NT2/D1 (cell line): Measurements from ENCODE around the gene NCF4.

Source experiments
- DNase-seq: peaks from one replicate; pipeline ENCODE4 v3.0.0-alpha.2; 2011; ENCODE audit warnings: low read depth, low spot score
- H3K27me3 ChIP-seq: 2 replicates; pipeline ENCODE4 v1.6.0; 2011; ENCODE audit warnings: mild to moderate bottlenecking; ENCODE audit not compliant: insufficient read length, insufficient read depth
- H3K36me3 ChIP-seq: 2 replicates; pipeline ENCODE4 v1.6.1; 2011; ENCODE audit warnings: mild to moderate bottlenecking, low read length, mixed read lengths; ENCODE audit not compliant: insufficient read depth, insufficient read length
- H3K4me1 ChIP-seq: 2 replicates; pipeline ENCODE4 v1.5.1; 2011; ENCODE audit not compliant: insufficient read depth, insufficient read length
- H3K4me3 ChIP-seq: 2 replicates; pipeline ENCODE4 v1.5.1; 2011; ENCODE audit warnings: low read depth; ENCODE audit not compliant: insufficient read length
- H3K9ac ChIP-seq: 2 replicates; pipeline ENCODE4 v1.6.0; 2011; ENCODE audit warnings: low read depth; ENCODE audit not compliant: insufficient read length
- H3K9me3 ChIP-seq: 2 replicates; pipeline ENCODE4 v1.5.1; 2011; ENCODE audit warnings: mild to moderate bottlenecking, low read length; ENCODE audit not compliant: insufficient read depth
- SUZ12 ChIP-seq: IDR thresholded peaks from 2 replicates; pipeline ENCODE4 v1.6.1; 2011; ENCODE audit not compliant: insufficient read length, insufficient read depth; ENCODE audit errors: extremely low read depth
- YY1 ChIP-seq: IDR thresholded peaks from 2 replicates; pipeline ENCODE4 v1.6.1; 2011; ENCODE audit not compliant: insufficient read length, insufficient read depth
- ZNF274 ChIP-seq: IDR thresholded peaks from 2 replicates; pipeline ENCODE4 v1.6.1; 2011; ENCODE audit warnings: mild to moderate bottlenecking, low read depth, low read length

NCF4 gene

DNA sequence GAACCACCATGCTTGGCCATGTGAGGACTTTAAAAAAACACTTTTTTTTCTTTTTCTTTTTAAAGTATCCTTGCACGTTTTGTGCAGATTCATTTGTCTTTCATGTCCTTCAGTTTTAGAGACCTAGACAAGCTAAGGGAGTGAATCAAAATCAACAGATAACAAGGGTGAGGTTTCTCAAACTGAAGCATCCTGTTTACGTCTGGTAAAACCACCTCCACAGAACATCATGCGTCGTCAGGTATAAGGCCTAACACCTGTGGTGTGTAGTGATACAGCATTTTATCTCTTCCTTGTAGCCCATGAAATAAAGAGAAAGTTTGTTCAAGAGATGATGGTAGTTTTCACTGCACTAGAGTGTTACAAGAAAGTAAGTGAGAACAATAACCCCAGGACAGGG is 26.4 kb downstream of the NCF4 start:
- DNase-seq: no peak
- TF ChIP-seq SUZ12 (no peak), YY1 (no peak), ZNF274 (no peak)
- no peaks in the 10 kb centered on the region for H3K27me3 ChIP-seq
- no peaks in the 10 kb centered on the region for H3K4me1 ChIP-seq
- no peaks in the 10 kb centered on the region for H3K9me3 ChIP-seq
- H3K36me3 ChIP-seq: no peaks in the 10 kb centered on the region
- no peak overlapping the region for H3K9ac ChIP-seq
- no peak overlapping the region for H3K4me3 ChIP-seq

DNA sequence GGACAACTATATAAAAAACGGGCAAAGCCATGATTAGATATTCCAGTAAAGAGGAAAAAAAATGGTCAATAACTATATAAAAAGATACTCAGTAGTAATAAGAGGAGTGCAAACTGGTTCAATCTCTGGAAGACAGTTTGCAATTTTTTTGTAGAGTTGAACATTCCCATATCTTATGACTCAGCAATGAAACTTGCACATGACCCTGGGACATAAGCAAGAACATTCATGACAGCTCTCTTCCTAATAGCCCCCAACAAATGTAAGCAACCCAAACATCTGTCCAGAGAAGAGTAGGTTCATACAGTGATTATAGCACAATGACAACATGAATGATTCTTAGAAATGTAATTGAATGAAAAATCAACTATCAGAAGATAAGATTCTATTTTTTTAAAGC is 30.8 kb downstream of the NCF4 start:
- no peak for DNase-seq
- Histone ChIP-seq H3K27me3 (no peaks in the 10 kb centered on the region), H3K4me3 (no peak overlapping the region), H3K36me3 (no peaks in the 10 kb centered on the region), H3K9me3 (peaks cover 8% of the 10 kb centered on the region; the same call in 1 of the 2 replicates), H3K4me1 (no peaks in the 10 kb centered on the region), H3K9ac (no peak overlapping the region)
- TF ChIP-seq SUZ12: no peak
- TF ChIP-seq YY1: no peak

DNA sequence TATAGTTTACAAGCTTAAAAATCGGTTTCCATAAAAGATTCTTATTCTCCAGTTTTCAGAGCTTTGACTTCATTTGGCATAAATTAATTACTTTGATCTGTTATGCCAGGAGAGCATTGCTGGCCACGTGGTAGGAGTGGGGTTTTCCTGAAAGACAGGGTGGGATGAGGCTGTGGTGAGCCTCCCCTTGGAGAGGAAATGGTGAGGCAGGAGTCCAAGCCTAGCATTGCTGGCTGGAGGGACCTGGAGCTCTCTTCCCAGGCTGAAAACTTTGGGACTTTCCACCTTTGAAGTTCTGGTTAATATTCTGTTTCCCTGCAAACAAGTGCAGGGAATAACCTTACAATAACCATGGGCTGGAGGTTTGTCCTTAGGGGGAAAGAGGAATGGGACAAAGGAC is 31.5 kb downstream of the NCF4 start:
- no peaks in the 10 kb centered on the region for H3K27me3 ChIP-seq
- TF ChIP-seq ZNF274: no peak
- no peak for TF ChIP-seq SUZ12
- no peak for TF ChIP-seq YY1
- no peak overlapping the region for H3K9ac ChIP-seq
- DNase-seq: no peak
- H3K4me3 ChIP-seq: no peak overlapping the region
- H3K9me3 ChIP-seq: peaks cover 8% of the 10 kb centered on the region; the same call in 1 of the 2 replicates
- H3K4me1 ChIP-seq: no peaks in the 10 kb centered on the region
- no peaks in the 10 kb centered on the region for H3K36me3 ChIP-seq

DNA sequence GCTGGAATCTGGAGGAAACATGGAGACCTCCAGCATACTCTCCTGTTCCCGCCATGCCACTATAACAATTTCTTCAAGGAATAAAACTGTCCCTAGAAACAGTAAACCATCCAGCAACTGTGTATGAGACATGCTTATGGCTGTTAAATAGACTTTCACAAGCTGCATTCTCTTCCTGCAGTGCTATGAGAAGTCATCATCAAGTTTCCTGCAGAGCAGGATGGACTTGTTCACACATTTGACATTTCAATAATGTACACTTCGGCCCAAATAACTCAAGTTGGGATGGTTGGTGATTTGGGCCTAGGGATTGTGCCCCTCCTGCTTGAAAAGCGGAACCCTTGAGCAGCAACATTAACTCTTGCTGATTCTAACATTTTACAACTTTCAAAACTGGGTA is 32.5 kb downstream of the NCF4 start:
- no peaks in the 10 kb centered on the region for H3K4me1 ChIP-seq
- H3K9me3 ChIP-seq: peaks cover 8% of the 10 kb centered on the region; the same call in 1 of the 2 replicates
- H3K9ac ChIP-seq: no peak overlapping the region
- H3K36me3 ChIP-seq: no peaks in the 10 kb centered on the region
- TF ChIP-seq SUZ12 (no peak), ZNF274 (no peak), YY1 (no peak)
- no peaks in the 10 kb centered on the region for H3K27me3 ChIP-seq
- no peak overlapping the region for H3K4me3 ChIP-seq
- no peak for DNase-seq

DNA sequence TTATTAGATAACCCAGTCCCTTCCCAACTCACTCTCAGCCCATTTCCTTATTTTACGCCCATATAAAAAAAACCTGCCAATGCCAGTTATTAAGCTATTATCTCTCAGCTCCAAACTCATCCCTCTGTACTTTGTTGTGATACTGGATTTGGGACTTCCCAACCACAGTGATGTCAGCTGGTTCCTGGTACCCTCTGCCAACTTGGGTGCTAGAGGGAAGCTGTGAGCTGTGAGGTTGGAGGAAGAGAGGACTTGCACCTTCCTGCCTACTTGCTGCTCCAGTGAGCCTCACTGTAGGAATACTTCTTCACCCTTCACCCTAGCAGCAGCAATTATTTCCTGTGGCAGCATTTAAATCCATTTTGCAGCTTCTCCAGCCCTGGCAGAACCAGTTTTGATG is 33.5 kb downstream of the NCF4 start:
- Histone ChIP-seq H3K4me1 (no peaks in the 10 kb centered on the region), H3K9ac (no peak overlapping the region), H3K9me3 (peaks cover 15% of the 10 kb centered on the region; the same call in 1 of the 2 replicates), H3K4me3 (no peak overlapping the region), H3K36me3 (no peaks in the 10 kb centered on the region), H3K27me3 (peaks cover 7% of the 10 kb centered on the region)
- no peak for TF ChIP-seq SUZ12
- TF ChIP-seq YY1: no peak
- TF ChIP-seq ZNF274: no peak
- no peak for DNase-seq

DNA sequence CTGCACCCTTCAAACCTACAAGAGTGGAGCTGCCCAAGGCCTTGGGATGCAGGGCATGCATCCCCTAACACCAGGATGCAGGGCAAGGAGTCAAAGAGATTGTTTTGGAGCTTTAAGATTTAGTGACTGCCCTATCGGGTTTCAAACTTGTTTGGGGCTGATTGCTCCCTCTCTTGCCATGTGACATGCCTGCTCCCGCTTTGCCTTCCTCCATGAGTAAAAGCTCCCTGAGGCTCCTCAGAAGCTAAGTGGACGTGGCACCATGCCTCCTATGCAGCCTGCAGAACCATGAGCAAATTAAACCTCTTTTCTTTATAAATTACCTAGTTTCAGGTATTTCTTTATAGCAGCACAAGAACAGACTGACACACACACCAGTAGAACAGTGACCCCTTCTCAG is 36.8 kb downstream of the NCF4 start:
- H3K9ac ChIP-seq: no peak overlapping the region
- peaks cover 8% of the 10 kb centered on the region for H3K27me3 ChIP-seq

DNA sequence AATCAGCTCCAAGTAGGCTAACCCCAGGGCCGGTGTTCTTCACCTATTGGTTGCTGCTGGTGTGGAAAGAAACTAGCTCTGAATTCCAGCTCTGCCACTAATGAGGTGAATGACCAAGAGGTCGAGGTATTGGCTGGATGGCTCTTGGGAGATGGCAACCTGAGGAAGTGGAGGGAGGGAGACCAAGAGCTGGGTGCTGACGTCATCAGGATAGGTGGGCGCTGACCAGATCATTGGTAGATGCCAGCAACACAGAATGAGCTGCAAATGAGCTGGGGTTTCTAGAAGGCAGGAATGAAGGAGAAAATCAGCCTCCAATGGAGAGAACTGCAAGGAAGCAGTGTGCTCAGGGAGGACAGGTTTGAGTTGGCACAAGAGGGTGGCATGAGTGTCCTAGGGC is 37.9 kb downstream of the NCF4 start:
- Histone ChIP-seq H3K36me3 (no peaks in the 10 kb centered on the region), H3K4me1 (peaks cover 10% of the 10 kb centered on the region), H3K9me3 (peaks cover 20% of the 10 kb centered on the region; the same call in 1 of the 2 replicates), H3K27me3 (peaks cover 8% of the 10 kb centered on the region), H3K9ac (no peak overlapping the region), H3K4me3 (no peak overlapping the region)
- TF ChIP-seq SUZ12: no peak
- TF ChIP-seq ZNF274: no peak
- TF ChIP-seq YY1: no peak
- DNase-seq: no peak

More for the DNA sequence above, 36.8 kb downstream of the NCF4 start:
- Histone ChIP-seq H3K9me3 (peaks cover 19% of the 10 kb centered on the region; the same call in 1 of the 2 replicates), H3K4me3 (no peak overlapping the region), H3K4me1 (peaks cover 10% of the 10 kb centered on the region), H3K36me3 (no peaks in the 10 kb centered on the region)
- no peak for DNase-seq
- TF ChIP-seq YY1 (no peak), ZNF274 (no peak), SUZ12 (no peak)

DNA sequence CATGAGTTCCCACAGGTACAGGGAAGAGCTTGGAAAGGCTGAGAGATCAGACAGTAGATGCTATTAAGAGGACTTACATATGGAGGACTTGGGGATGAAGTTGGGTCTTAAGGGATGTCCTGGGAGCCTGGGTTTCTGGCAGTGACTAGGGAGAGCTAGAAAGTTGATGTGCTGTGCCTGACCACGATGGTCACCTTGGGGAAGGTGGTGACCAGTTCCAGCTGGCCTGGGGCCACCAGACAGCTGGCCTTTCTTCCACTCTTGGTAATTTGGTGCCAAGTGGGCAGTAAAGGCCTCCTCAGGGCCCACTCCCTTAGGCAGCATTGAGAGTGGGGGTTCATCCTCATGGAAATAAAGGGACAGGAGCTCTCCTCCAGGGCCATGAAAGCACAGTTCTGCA is 38.7 kb downstream of the NCF4 start:
- Histone ChIP-seq H3K9me3 (peaks cover 20% of the 10 kb centered on the region; the same call in 1 of the 2 replicates), H3K36me3 (no peaks in the 10 kb centered on the region), H3K4me1 (peaks cover 10% of the 10 kb centered on the region), H3K4me3 (no peak overlapping the region), H3K27me3 (peaks cover 8% of the 10 kb centered on the region), H3K9ac (no peak overlapping the region)
- TF ChIP-seq SUZ12: no peak
- TF ChIP-seq ZNF274: no peak
- no peak for TF ChIP-seq YY1
- DNase-seq: no peak
